Keratinocyte (primary cell): Measurements from ENCODE around the gene NEK6. TPM values are rescaled to one million over a fixed set of nuclear protein-coding genes. Genes with fewer than 3 reads are reported as not detected.
A peak's percentile ranks its signal among the peaks of the same experiment; 100 is the strongest.

Experiments used
- DNase-seq: peaks from one replicate; pipeline ENCODE4 v3.0.0-alpha.2; 2011; ENCODE audit warnings: low read depth, missing footprints, low spot score
- FAIRE-seq: peaks from 2 replicates; lab custom pipeline; 2011; peaks lifted over from hg19 to GRCh38; lab: Jason Lieb, UNC
- H2AFZ ChIP-seq: 2 replicates; pipeline ENCODE4 v1.6.0; 2012; ENCODE audit warnings: low read length, control low read depth, inconsistent platforms; ENCODE audit not compliant: control insufficient read depth
- H3K27ac ChIP-seq: 2 replicates; pipeline ENCODE4 v1.5.1; 2011; ENCODE audit warnings: low read length; ENCODE audit not compliant: control insufficient read depth, insufficient read depth
- H3K27me3 ChIP-seq: 3 replicates; pipeline ENCODE4 v1.6.0; 2011; ENCODE audit warnings: low read length; ENCODE audit not compliant: control insufficient read depth, insufficient read depth; ENCODE audit errors: extremely low read depth
- H3K36me3 ChIP-seq, 2 experiments: 2 replicates in 1 of 2; 3 replicates in 1 of 2; pipeline ENCODE4 v1.5.1; 2011; ENCODE audit warnings: low read length in 2 of 2, mild to moderate bottlenecking in 1 of 2; ENCODE audit not compliant: control insufficient read depth in 2 of 2, insufficient read depth in 2 of 2; ENCODE audit errors: extremely low read depth in 1 of 2
- H3K4me1 ChIP-seq: 3 replicates; pipeline ENCODE4 v1.5.1; 2011; ENCODE audit warnings: low read length; ENCODE audit not compliant: control insufficient read depth, insufficient read depth; ENCODE audit errors: extremely low read depth
- H3K4me2 ChIP-seq: 3 replicates; pipeline ENCODE4 v1.6.0; 2011; ENCODE audit warnings: low read depth, low read length; ENCODE audit not compliant: control insufficient read depth, insufficient read depth; ENCODE audit errors: extremely low read depth
- H3K4me3 ChIP-seq, 3 experiments: fragments of 200-600 bp in 1 of 3; sonication (generic) in 1 of 3; 2 replicates in 2 of 3; 3 replicates in 1 of 3; pipeline ENCODE4 v1.5.1; 2011 to 2016; ENCODE audit warnings: low read length in 3 of 3, mild to moderate bottlenecking in 3 of 3, control low read depth in 2 of 3, inconsistent platforms in 1 of 3, low read depth in 1 of 3, mixed read lengths in 1 of 3, mixed run types in 1 of 3, moderate library complexity in 1 of 3; ENCODE audit not compliant: control insufficient read depth in 2 of 3, insufficient read depth in 2 of 3; ENCODE audit errors: extremely low read depth in 1 of 3
- H3K79me2 ChIP-seq: 2 replicates; pipeline ENCODE4 v1.6.0; 2012; ENCODE audit warnings: low read length; ENCODE audit not compliant: control insufficient read depth, insufficient read depth
- H3K9ac ChIP-seq: 3 replicates; pipeline ENCODE4 v1.6.0; 2011; ENCODE audit warnings: low read length; ENCODE audit not compliant: control insufficient read depth, insufficient read depth; ENCODE audit errors: extremely low read depth
- H3K9me1 ChIP-seq: 3 replicates; pipeline ENCODE4 v1.6.0; 2011; ENCODE audit warnings: low read length; ENCODE audit not compliant: control insufficient read depth, insufficient read depth; ENCODE audit errors: extremely low read depth
- H3K9me3 ChIP-seq: 2 replicates; pipeline ENCODE4 v1.5.1; 2012; ENCODE audit warnings: low read depth, low read length; ENCODE audit not compliant: control insufficient read depth
- H4K20me1 ChIP-seq: 3 replicates; pipeline ENCODE4 v1.6.0; 2011; ENCODE audit warnings: low read length; ENCODE audit not compliant: control insufficient read depth, insufficient read depth; ENCODE audit errors: extremely low read depth
- EZH2 ChIP-seq: IDR thresholded peaks from one replicate; pipeline ENCODE4 v1.6.1; 2012; ENCODE audit warnings: inconsistent platforms, mild to moderate bottlenecking, low read length, moderate library complexity
- dilution Hi-C: fragments of 300-500 bp; cut with MboI; formaldehyde crosslinking; loops from one replicate; pipeline ENCODE4 v1.7.0; 2020; ENCODE audit warnings: low sequenced_read_pairs; ENCODE audit not compliant: extremely low pct_ligation_motif_present
- polyA plus RNA-seq, 5 experiments: library from polyadenylated mRNA; depleted of rRNA in 3 of 5; stranded (reverse) in 3 of 5; stranded (forward) in 1 of 5; unstranded in 1 of 5; fragments of >200 nt; gene quantifications; 1 replicate in 1 of 5; 2 replicates in 3 of 5; 3 replicates in 1 of 5; pipeline versions ENCODE4 v1.2.1 to v1.2.3, GENCODE V29; 2011 to 2012; ENCODE audit warnings: missing spikeins in 2 of 5, low read depth in 1 of 5, low replicate concordance in 1 of 5
- TF ChIP-seq, protein P1 (sequence below), 3 experiments: IDR thresholded peaks in 1 of 3; conservative IDR thresholded peaks in 1 of 3; optimal IDR thresholded peaks in 1 of 3; 2 replicates in 2 of 3; 3 replicates in 1 of 3; pipeline versions ENCODE3 to v1.5.1; 2011; ENCODE audit warnings: low read length in 3 of 3, mild to moderate bottlenecking in 3 of 3, moderate library complexity in 2 of 3, control low read depth in 1 of 3, inconsistent platforms in 1 of 3; ENCODE audit not compliant: insufficient read depth in 2 of 3; ENCODE audit errors: extremely low read depth in 1 of 3

The NEK6 gene
- polyA plus RNA-seq, 1 donor (not counting 4 experiments of a cell fraction or from before 2014, with no cell fraction given), result 56.4 TPM

GRCh38 chr9:124381170-124381945, 123.6 kb downstream of the NEK6 start:
- Histone ChIP-seq H3K4me1 (no peaks in the 10 kb centered on the region), H4K20me1 (peaks cover 9% of the 10 kb centered on the region), H3K9ac (no peak overlapping the region), H3K27ac (no peak overlapping the region), H3K4me2 (no peak overlapping the region), H3K36me3 (peaks cover 8 to 22% of the 10 kb centered on the region in 2 experiments), H3K79me2 (peaks cover 79% of the 10 kb centered on the region), H2AFZ (no peak overlapping the region), H3K27me3 (no peaks in the 10 kb centered on the region), H3K4me3 (no peak overlapping the region), H3K9me3 (no peaks in the 10 kb centered on the region), H3K9me1 (no peaks in the 10 kb centered on the region)
- FAIRE-seq (peak; percentile 17), DNase-seq (no peak)
- dilution Hi-C loops, result loop anchor here (25.0 kb wide), 1 partner anchor 156 kb away; no protein-coding TSS in a partner anchor
- TF ChIP-seq, protein P1, sequence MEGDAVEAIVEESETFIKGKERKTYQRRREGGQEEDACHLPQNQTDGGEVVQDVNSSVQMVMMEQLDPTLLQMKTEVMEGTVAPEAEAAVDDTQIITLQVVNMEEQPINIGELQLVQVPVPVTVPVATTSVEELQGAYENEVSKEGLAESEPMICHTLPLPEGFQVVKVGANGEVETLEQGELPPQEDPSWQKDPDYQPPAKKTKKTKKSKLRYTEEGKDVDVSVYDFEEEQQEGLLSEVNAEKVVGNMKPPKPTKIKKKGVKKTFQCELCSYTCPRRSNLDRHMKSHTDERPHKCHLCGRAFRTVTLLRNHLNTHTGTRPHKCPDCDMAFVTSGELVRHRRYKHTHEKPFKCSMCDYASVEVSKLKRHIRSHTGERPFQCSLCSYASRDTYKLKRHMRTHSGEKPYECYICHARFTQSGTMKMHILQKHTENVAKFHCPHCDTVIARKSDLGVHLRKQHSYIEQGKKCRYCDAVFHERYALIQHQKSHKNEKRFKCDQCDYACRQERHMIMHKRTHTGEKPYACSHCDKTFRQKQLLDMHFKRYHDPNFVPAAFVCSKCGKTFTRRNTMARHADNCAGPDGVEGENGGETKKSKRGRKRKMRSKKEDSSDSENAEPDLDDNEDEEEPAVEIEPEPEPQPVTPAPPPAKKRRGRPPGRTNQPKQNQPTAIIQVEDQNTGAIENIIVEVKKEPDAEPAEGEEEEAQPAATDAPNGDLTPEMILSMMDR (optimal IDR thresholded peaks at IDR 0.05 in 1 of 3, IDR thresholded peaks at IDR 0.05 in 1 of 3, conservative IDR thresholded peaks at IDR 0.05 in 1 of 3; ENCODE audit: extremely low read depth in 1 of 3, insufficient read depth in 2 of 3, low read length in 3 of 3), result no peak
- TF ChIP-seq EZH2, result no peak

DNA sequence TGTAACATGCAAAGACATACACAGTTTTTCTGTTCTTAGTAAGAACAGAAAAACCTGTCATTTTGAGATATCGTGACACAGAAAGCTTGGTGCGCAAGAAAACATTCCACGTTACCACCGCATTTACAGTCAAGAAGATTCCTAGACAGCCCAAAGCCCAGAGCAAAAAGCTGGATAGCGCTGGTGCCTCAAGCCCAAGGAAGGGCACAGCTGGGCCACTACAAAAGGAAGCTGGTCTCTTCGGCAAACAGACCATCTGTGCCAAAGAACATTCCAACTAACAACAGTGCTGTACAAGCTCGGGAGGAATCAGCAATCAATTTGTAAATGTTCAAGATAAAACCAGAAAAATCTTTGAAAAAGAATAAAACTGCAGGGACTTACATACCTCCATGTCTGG, 126.5 kb downstream of the NEK6 start:
- dilution Hi-C loops, result loop anchor here (25.0 kb wide), 1 partner anchor 153 kb away; no protein-coding TSS in a partner anchor
- no peaks in the 10 kb centered on the region for H3K9me3 ChIP-seq
- DNase-seq (no peak), FAIRE-seq (no peak)
- H4K20me1 ChIP-seq, result peaks cover 15% of the 10 kb centered on the region
- no peaks in the 10 kb centered on the region for H3K27me3 ChIP-seq
- peaks cover 78% of the 10 kb centered on the region for H3K79me2 ChIP-seq
- H3K9ac ChIP-seq, result no peak overlapping the region
- peaks cover 4 to 22% of the 10 kb centered on the region in 2 experiments for H3K36me3 ChIP-seq
- H2AFZ ChIP-seq, result no peak overlapping the region
- H3K27ac ChIP-seq, result no peak overlapping the region
- H3K4me1 ChIP-seq, result no peaks in the 10 kb centered on the region
- H3K4me2 ChIP-seq, result no peak overlapping the region
- no peak for TF ChIP-seq EZH2
- TF ChIP-seq, protein P1 (optimal IDR thresholded peaks at IDR 0.05 in 1 of 3, IDR thresholded peaks at IDR 0.05 in 1 of 3, conservative IDR thresholded peaks at IDR 0.05 in 1 of 3; ENCODE audit: extremely low read depth in 1 of 3, insufficient read depth in 2 of 3, low read length in 3 of 3), result no peak
- H3K4me3 ChIP-seq, result no peak overlapping the region
- H3K9me1 ChIP-seq, result peaks cover 6% of the 10 kb centered on the region
